ENCODE data around the gene PCTP. TPM values are rescaled to one million over a fixed set of nuclear protein-coding genes. Genes with fewer than 3 reads are reported as not detected.

PCTP gene
- total and polyA plus RNA-seq, 2 of the 4 experiments (the other 2 are of a cell fraction), result 11.6 to 12.9 TPM

DNA sequence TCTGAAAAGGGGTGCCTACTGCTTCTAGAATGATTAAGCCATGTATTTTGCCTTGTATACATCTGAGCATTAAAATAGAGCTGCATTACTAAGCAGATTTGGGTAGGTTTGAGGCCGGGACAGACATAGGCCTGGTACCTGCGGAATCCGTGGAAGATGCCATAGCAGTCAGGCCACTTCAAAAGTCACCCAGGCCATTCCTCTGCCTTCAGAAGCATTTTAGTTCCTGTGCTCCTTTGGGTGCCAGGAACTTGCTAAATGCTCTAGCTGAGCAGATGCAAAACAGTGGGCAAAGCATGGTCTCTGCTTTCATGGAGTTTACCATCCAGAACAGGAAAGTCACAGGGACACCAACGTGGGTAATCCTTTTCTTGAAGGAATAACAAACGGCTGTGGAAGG is 22.5 kb upstream of the PCTP start:
- no peak overlapping the region for H2AK9ac ChIP-seq (replicated peaks; ENCODE audit: low read depth, low read length, poor library complexity)
- BruUV-seq (replicated peaks), result no TSS peak

More for the DNA sequence above, 22.5 kb upstream of the PCTP start:
- intact Hi-C loops (cut with micrococcal nuclease) (no loop called here), dilution Hi-C loops (cut with HindIII; ENCODE audit: low sequenced_read_pairs, unreplicated experiment) (no loop called here), in situ Hi-C loops (cut with MboI; ENCODE audit: low sequenced_read_pairs) (no loop called here)
- TF ChIP-seq, protein P1, sequence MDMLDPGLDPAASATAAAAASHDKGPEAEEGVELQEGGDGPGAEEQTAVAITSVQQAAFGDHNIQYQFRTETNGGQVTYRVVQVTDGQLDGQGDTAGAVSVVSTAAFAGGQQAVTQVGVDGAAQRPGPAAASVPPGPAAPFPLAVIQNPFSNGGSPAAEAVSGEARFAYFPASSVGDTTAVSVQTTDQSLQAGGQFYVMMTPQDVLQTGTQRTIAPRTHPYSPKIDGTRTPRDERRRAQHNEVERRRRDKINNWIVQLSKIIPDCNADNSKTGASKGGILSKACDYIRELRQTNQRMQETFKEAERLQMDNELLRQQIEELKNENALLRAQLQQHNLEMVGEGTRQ (IDR thresholded peaks at IDR 0.05; ENCODE audit: low read depth, low read length), result no peak
- TF ChIP-seq RCOR1 (IDR thresholded peaks at IDR 0.05; ENCODE audit: insufficient replicate concordance, low read length) (no peak), FOS (IDR thresholded peaks at IDR 0.05; ENCODE audit: low read depth, low read length) (no peak), MAFK (IDR thresholded peaks at IDR 0.05; ENCODE audit: low read depth, low read length) (no peak), RFX5 (IDR thresholded peaks at IDR 0.05; ENCODE audit: low read depth, low read length) (no peak)
- Histone ChIP-seq H3K27me3 (ENCODE audit: control insufficient read depth, insufficient read depth, low read length) (peaks cover 1% of the 10 kb centered on the region; the same call in 1 of the 2 replicates), H2AK5ac (ENCODE audit: low read depth, low read length) (no peak overlapping the region), H3K23ac (ENCODE audit: low read depth, low read length) (no peak overlapping the region), H3K79me1 (ENCODE audit: low read depth in 1 of 2, low read length in 2 of 2) (no peaks in the 10 kb centered on the region), H3K14ac (replicated peaks; ENCODE audit: low read depth, low read length) (no peak overlapping the region), H2AFZ (replicated peaks; ENCODE audit: low read length, poor library complexity) (no peak overlapping the region), H3K4me2 (ENCODE audit: low read depth, low read length) (no peak overlapping the region), H3K9ac (ENCODE audit: low read depth, low read length) (no peak overlapping the region), H2BK20ac (ENCODE audit: low read depth, low read length) (no peak overlapping the region), H4K5ac (ENCODE audit: low read depth, low read length) (no peak overlapping the region; the same call in 1 of the 2 replicates), H3K4me1 (ENCODE audit: control insufficient read depth, insufficient read depth, low read length) (peaks cover 22% of the 10 kb centered on the region), H2BK15ac (ENCODE audit: low read depth, low read length) (no peak overlapping the region), H3K18ac (ENCODE audit: low read depth, low read length) (no peak overlapping the region), H3K4me3 (ENCODE audit: insufficient read depth, low read depth, low read length) (no peak overlapping the region), H3K36me3 (ENCODE audit: control insufficient read depth, insufficient read depth, low read length) (no peaks in the 10 kb centered on the region), H3K4ac (ENCODE audit: low read depth, low read length) (no peak overlapping the region), H3K56ac (ENCODE audit: extremely low read depth, insufficient read depth, low read length) (no peak overlapping the region), H3K27ac (ENCODE audit: insufficient read depth, low read length) (no peak overlapping the region), H4K91ac (ENCODE audit: insufficient read depth, low read depth, low read length) (no peak overlapping the region), H2BK5ac (ENCODE audit: low read depth, low read length, poor library complexity, severe bottlenecking) (no peak overlapping the region), H2BK120ac (ENCODE audit: low read depth, low read length) (peak overlapping the region; percentile 18; the same call in 1 of the 2 replicates), H4K8ac (ENCODE audit: low read depth in 2 of 2, low read length in 2 of 2) (no peak overlapping the region), H3K9me1 (ENCODE audit: insufficient read depth, low read length) (peaks cover 7% of the 10 kb centered on the region), H3K9me3 (ENCODE audit: control insufficient read depth, insufficient read depth, low read length) (no peaks in the 10 kb centered on the region), H4K20me1 (ENCODE audit: insufficient read depth, low read length) (no peaks in the 10 kb centered on the region)
- POLR2A ChIA-PET (ENCODE audit: unreplicated experiment), result no interaction called here
- no peak for DNase-seq
- WGBS, 2 experiments (ENCODE audit: extremely low coverage in 2 of 2, insufficient read length in 1 of 2), result no CpG with 5 or more reads among the region's 5 CpGs
- no peak for ATAC-seq (ENCODE audit: low read depth)
- CTCF ChIA-PET, result interaction anchor here (1.0 kb wide), 1 partner anchor 13 kb away, joined by 3 read pairs; no protein-coding TSS in a partner anchor

Data from IMR-90 (cell line).